GM23248 (cell line): ENCODE results near the gene GINS1. TPM values are rescaled to one million over a fixed set of nuclear protein-coding genes. Genes with fewer than 3 reads are reported as not detected.

Source experiments
- DNase-seq: peaks from one replicate; pipeline ENCODE4 v3.0.0-alpha.2; 2015
- H2AFZ ChIP-seq: fragments of 200-600 bp; sonication (generic); 2 replicates; pipeline ENCODE4 v1.6.1; 2016; ENCODE audit warnings: antibody characterized with exemption
- H3F3A ChIP-seq: fragments of 200-600 bp; sonication (generic); 2 replicates; pipeline ENCODE4 v1.6.1; 2016; ENCODE audit warnings: mild to moderate bottlenecking, antibody characterized with exemption, mixed run types; ENCODE audit not compliant: insufficient read depth
- H3K27ac ChIP-seq: fragments of 200-600 bp; sonication (generic); 2 replicates; pipeline ENCODE4 v1.5.1; 2016; ENCODE audit warnings: mild to moderate bottlenecking
- H3K27me3 ChIP-seq: fragments of 200-600 bp; sonication (generic); replicated peaks from 2 replicates; pipeline ENCODE4 v1.6.1; 2016; ENCODE audit warnings: mild to moderate bottlenecking; ENCODE audit not compliant: insufficient read depth
- H3K36me3 ChIP-seq: fragments of 200-600 bp; sonication (generic); 2 replicates; pipeline ENCODE4 v1.6.1; 2016; ENCODE audit warnings: low read depth, mild to moderate bottlenecking
- H3K4me1 ChIP-seq: fragments of 200-600 bp; sonication (generic); 2 replicates; pipeline ENCODE4 v1.6.1; 2016; ENCODE audit warnings: mild to moderate bottlenecking; ENCODE audit not compliant: insufficient read depth
- H3K4me2 ChIP-seq: fragments of 200-600 bp; sonication (generic); one replicate; pipeline ENCODE4 v1.6.1; 2016; ENCODE audit warnings: mild to moderate bottlenecking; ENCODE audit not compliant: unreplicated experiment
- H3K4me3 ChIP-seq: fragments of 200-600 bp; sonication (generic); 2 replicates; pipeline ENCODE4 v1.5.1; 2016; ENCODE audit warnings: mild to moderate bottlenecking
- H3K79me2 ChIP-seq: fragments of 200-600 bp; sonication (generic); 2 replicates; pipeline ENCODE4 v1.6.1; 2016; ENCODE audit warnings: mild to moderate bottlenecking; ENCODE audit not compliant: insufficient read depth
- H3K9ac ChIP-seq: fragments of 200-600 bp; sonication (generic); 2 replicates; pipeline ENCODE4 v1.6.1; 2016; ENCODE audit warnings: mild to moderate bottlenecking
- H3K9me2 ChIP-seq: fragments of 200-600 bp; sonication (generic); 2 replicates; pipeline ENCODE4 v1.6.1; 2016; ENCODE audit warnings: mixed run types, mild to moderate bottlenecking, moderate library complexity; ENCODE audit not compliant: insufficient read depth
- H3K9me3 ChIP-seq: fragments of 200-600 bp; sonication (generic); one replicate; pipeline ENCODE4 v1.6.1; 2017; ENCODE audit warnings: low read depth
- H4K20me1 ChIP-seq: fragments of 200-600 bp; sonication (generic); 2 replicates; pipeline ENCODE4 v1.6.0; 2016; ENCODE audit not compliant: insufficient read depth
- EZH2 ChIP-seq: fragments of 200-600 bp; sonication (generic); IDR thresholded peaks from 2 replicates; pipeline ENCODE4 v1.6.1; 2018; ENCODE audit warnings: antibody characterized with exemption, mild to moderate bottlenecking; ENCODE audit not compliant: insufficient read depth, poor library complexity, severe bottlenecking
- EZH2phosphoT487 ChIP-seq: fragments of 200-600 bp; sonication (generic); IDR thresholded peaks from 2 replicates; pipeline ENCODE4 v1.6.1; 2018; ENCODE audit warnings: antibody characterized with exemption, moderate library complexity, mild to moderate bottlenecking, low read depth; ENCODE audit not compliant: insufficient read depth
- WGBS, 2 experiments: methylation state at CpG; one replicate each; pipeline ENCODE4 v1.1.6; 2015 to 2017; ENCODE audit warnings: low lambda C conversion rate in 2 of 2, low coverage in 1 of 2; ENCODE audit errors: missing lambda C conversion rate in 2 of 2; 5-methylcytosine and 5-hydroxymethylcytosine counted together
- in situ Hi-C: fragments of 300-500 bp; cut with MboI; formaldehyde crosslinking; loops from 2 replicates; pipeline ENCODE4 v1.15.0; 2020
- polyA plus RNA-seq: library from polyadenylated mRNA; unstranded; fragments of >200 nt; fragmentation: Nextera tagmentation; extraction: Ambion mirVana; gene quantifications from 2 replicates; pipeline ENCODE4 v1.2.1, GENCODE V29; 2016
- total RNA-seq: library from RNA; depleted of rRNA; stranded (reverse); fragments of >200 nt; shearing (Covaris generic); gene quantifications from 2 replicates; pipeline ENCODE4 v1.2.3, GENCODE V29; 2014; rRNA removed

The GINS1 gene
- total and polyA plus RNA-seq, 2 experiments from 2014 or later, result 4.4 to 7.5 TPM

GRCh38 chr20:25497586-25498279, 90.3 kb downstream of the GINS1 start:
- Histone ChIP-seq H3K4me2 (no peak overlapping the region), H3K36me3 (no peaks in the 10 kb centered on the region; the same call in 1 of the 2 replicates), H3F3A (no peaks in the 10 kb centered on the region), H3K27me3 (no peaks in the 10 kb centered on the region), H3K9me2 (no peaks in the 10 kb centered on the region), H3K9ac (no peak overlapping the region), H3K27ac (no peak overlapping the region), H3K9me3 (no peaks in the 10 kb centered on the region), H4K20me1 (no peaks in the 10 kb centered on the region), H3K4me1 (no peaks in the 10 kb centered on the region), H3K79me2 (no peaks in the 10 kb centered on the region), H2AFZ (no peak overlapping the region), H3K4me3 (no peak overlapping the region)
- 92% methylated on average over 22 of the region's 22 CpGs for WGBS, 2 experiments
- in situ Hi-C loops, result no loop called here
- no peak for TF ChIP-seq EZH2
- TF ChIP-seq EZH2phosphoT487, result no peak
- no peak for DNase-seq

Other genes starting within 250 kb of the GINS1 start
- 46.4 and 50.4 TPM in 2 replicates for gene ENTPD6, start 212.0 kb upstream of the GINS1 start, total RNA-seq
- 32.9 and 36.0 TPM in 2 replicates for gene ENTPD6, start 212.0 kb upstream of the GINS1 start, polyA plus RNA-seq
- gene PYGB, start 159.6 kb upstream of the GINS1 start, total RNA-seq, result 116 and 123 TPM in 2 replicates
- 74.1 and 78.3 TPM in 2 replicates for gene PYGB, start 159.6 kb upstream of the GINS1 start, polyA plus RNA-seq
- 48.6 and 50.6 TPM in 2 replicates for gene ABHD12, start 16.8 kb upstream of the GINS1 start, total RNA-seq
- 75.0 and 82.1 TPM in 2 replicates for gene ABHD12, start 16.8 kb upstream of the GINS1 start, polyA plus RNA-seq
- 3.4 and 10.2 TPM in 2 replicates for gene NINL, start 177.9 kb downstream of the GINS1 start, total RNA-seq
- 1.9 and 2.6 TPM in 2 replicates for gene NINL, start 177.9 kb downstream of the GINS1 start, polyA plus RNA-seq
- gene NANP, start 216.3 kb downstream of the GINS1 start, total RNA-seq, result 4.0 and 7.1 TPM in 2 replicates
- gene NANP, start 216.3 kb downstream of the GINS1 start, polyA plus RNA-seq, result 7.5 and 7.7 TPM in 2 replicates